HepG2 (cell line): ENCODE results near the gene GCM1. TPM values are rescaled to one million over a fixed set of nuclear protein-coding genes. Genes with fewer than 3 reads are reported as not detected.

Experiments
- CENPX ChIP-seq: sonication (generic); formaldehyde crosslinking; IDR thresholded peaks from 2 replicates; pipeline ENCODE4 v1.9.0; 2021; ENCODE audit warnings: mild to moderate bottlenecking, missing genetic modification reagents, moderate library complexity
- EP300 ChIP-seq, 3 experiments: sonication (generic) in 1 of 3; formaldehyde crosslinking in 1 of 3; IDR thresholded peaks; 2 replicates each; pipeline versions ENCODE4 v1.5.1 to v1.6.1; 2011 to 2020; ENCODE audit warnings: low read depth in 2 of 3, low read length in 2 of 3, borderline replicate concordance in 1 of 3, improper control_type of control experiment in 1 of 3, mild to moderate bottlenecking in 1 of 3, missing genetic modification reagents in 1 of 3, moderate library complexity in 1 of 3
- HMGA1 ChIP-seq: sonication (generic); formaldehyde crosslinking; conservative IDR thresholded peaks from 2 replicates; pipeline ENCODE4 v1.4.0; 2020; ENCODE audit warnings: missing genetic modification reagents
- ISL2 ChIP-seq: sonication (generic); formaldehyde crosslinking; IDR thresholded peaks from 2 replicates; pipeline ENCODE4 v1.5.0; 2020; ENCODE audit warnings: missing genetic modification reagents
- KLF12 ChIP-seq: sonication (generic); formaldehyde crosslinking; IDR thresholded peaks from 2 replicates; pipeline ENCODE4 v1.4.0; 2020; ENCODE audit warnings: missing genetic modification reagents, borderline replicate concordance
- KLF6 ChIP-seq: IDR thresholded peaks from 2 replicates; pipeline ENCODE4 v1.8.0; 2016; ENCODE audit warnings: missing biosample characterization, missing genetic modification reagents
- MXI1 ChIP-seq: IDR thresholded peaks from 3 replicates; pipeline ENCODE4 v1.6.1; 2012; ENCODE audit warnings: low read depth, low read length, inconsistent platforms, borderline replicate concordance
- PHF20 ChIP-seq: sonication (generic); formaldehyde crosslinking; IDR thresholded peaks from 2 replicates; pipeline ENCODE4 v1.5.0; 2020; ENCODE audit warnings: mild to moderate bottlenecking, missing genetic modification reagents
- RAD21 ChIP-seq: fragments of 450-650 bp; formaldehyde crosslinking; IDR thresholded peaks from 2 replicates; pipeline ENCODE4 v1.5.0; 2020; ENCODE audit warnings: mild to moderate bottlenecking
- SALL1 ChIP-seq: sonication (generic); formaldehyde crosslinking; IDR thresholded peaks from 2 replicates; pipeline ENCODE4 v1.8.0; 2022; ENCODE audit warnings: mild to moderate bottlenecking, missing genetic modification reagents
- SRSF4 ChIP-seq: fragments of 200-400 bp; formaldehyde crosslinking; IDR thresholded peaks from one replicate; pipeline ENCODE4 v1.6.1; 2018; ENCODE audit warnings: mild to moderate bottlenecking, low read depth, low read length, moderate library complexity; ENCODE audit not compliant: poor library complexity, severe bottlenecking
- ZFX ChIP-seq: sonication (generic); formaldehyde crosslinking; IDR thresholded peaks from 2 replicates; pipeline ENCODE4 v1.4.0; 2020; ENCODE audit warnings: mild to moderate bottlenecking, low read depth, missing genetic modification reagents, moderate library complexity
- ZNF296 ChIP-seq: sonication (generic); formaldehyde crosslinking; conservative IDR thresholded peaks from 2 replicates; pipeline ENCODE4 v1.5.0; 2020; ENCODE audit warnings: mild to moderate bottlenecking, missing genetic modification reagents
- ZNF549 ChIP-seq: sonication (generic); formaldehyde crosslinking; IDR thresholded peaks from 2 replicates; pipeline ENCODE4 v1.5.0; 2020; ENCODE audit warnings: missing genetic modification reagents
- polyA plus RNA-seq, 8 experiments: library from polyadenylated mRNA; depleted of rRNA in 3 of 8; stranded (reverse) in 7 of 8; unstranded in 1 of 8; fragments of >200 nt; fragmentation: Illumina TruSeq in 4 of 8; extraction: Trizol in 4 of 8; gene quantifications; 2 replicates each; pipeline versions ENCODE4 v1.2.1 to v1.2.3, GENCODE V29; 2011 to 2016; ENCODE audit warnings: low read depth in 4 of 8, missing spikeins in 1 of 8, mixed read lengths in 1 of 8; ENCODE audit not compliant: insufficient read depth in 1 of 8
- total RNA-seq, 5 experiments: library from RNA; depleted of rRNA; stranded (reverse); fragments of >200 nt; fragmentation: Illumina TruSeq; extraction: Trizol; gene quantifications; 2 replicates each; pipeline ENCODE4 v1.2.3, GENCODE V29; 2016; ENCODE audit warnings: low read depth in 1 of 5
- TF ChIP-seq, protein P1 (sequence below): sonication (generic); formaldehyde crosslinking; IDR thresholded peaks from 2 replicates; pipeline ENCODE4 v1.5.0; 2020; ENCODE audit warnings: missing genetic modification reagents, mild to moderate bottlenecking, borderline replicate concordance
- TF ChIP-seq, protein P2 (sequence below): sonication (generic); formaldehyde crosslinking; IDR thresholded peaks from 2 replicates; pipeline ENCODE4 v1.5.0; 2020; ENCODE audit warnings: mild to moderate bottlenecking, missing genetic modification reagents, borderline replicate concordance
- TF ChIP-seq, protein P3 (sequence below): sonication (generic); formaldehyde crosslinking; IDR thresholded peaks from 2 replicates; pipeline ENCODE4 v1.9.0; 2022; ENCODE audit warnings: low read depth, missing genetic modification reagents

Gene GCM1
- total and polyA plus RNA-seq, 2 of the 13 experiments (the other 11 are each of a cell fraction or from before 2014, with no cell fraction given) = 0.04 to 0.13 TPM

DNA sequence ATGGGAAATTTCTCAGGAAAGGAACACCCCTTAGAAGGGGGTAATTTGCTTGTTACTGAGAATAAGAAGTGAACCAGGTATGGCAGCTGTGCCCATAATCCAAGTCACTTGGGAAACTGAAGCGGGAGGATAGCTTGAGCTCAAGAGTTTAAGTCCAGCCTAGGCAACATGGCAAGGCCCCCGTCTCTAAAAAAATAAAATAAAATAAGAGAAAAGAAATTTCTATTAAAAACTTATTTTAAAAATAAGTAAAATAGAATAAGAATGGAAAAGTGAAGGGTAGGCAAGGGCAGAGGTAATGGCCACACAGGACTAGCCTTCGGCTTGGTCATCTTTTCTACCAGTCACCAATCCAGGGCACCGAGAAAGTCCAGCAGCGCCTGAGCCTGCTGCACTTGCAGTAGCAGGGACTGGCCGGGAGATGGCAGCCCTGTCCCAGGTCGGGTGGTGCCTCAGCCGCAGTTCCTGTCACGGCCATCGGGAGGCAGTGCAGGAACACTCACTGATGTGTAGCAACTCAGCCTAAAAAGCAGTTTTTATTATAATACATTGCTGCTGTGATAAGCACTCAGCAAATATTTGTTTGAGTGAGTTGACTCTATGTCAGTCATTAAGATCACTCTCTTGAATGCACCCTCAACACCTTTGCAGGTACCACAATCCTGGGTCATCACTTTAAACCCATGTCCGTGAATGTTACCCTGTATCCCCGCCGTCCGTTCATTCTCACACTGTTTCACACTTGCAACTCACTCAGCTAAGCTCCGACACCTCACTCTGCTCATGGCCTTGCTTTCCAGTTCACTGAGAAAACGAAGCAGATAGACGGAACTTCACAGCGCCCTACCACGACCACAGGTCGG, 23.2 kb upstream of the GCM1 start (continued):
- TF ChIP-seq, protein P1, sequence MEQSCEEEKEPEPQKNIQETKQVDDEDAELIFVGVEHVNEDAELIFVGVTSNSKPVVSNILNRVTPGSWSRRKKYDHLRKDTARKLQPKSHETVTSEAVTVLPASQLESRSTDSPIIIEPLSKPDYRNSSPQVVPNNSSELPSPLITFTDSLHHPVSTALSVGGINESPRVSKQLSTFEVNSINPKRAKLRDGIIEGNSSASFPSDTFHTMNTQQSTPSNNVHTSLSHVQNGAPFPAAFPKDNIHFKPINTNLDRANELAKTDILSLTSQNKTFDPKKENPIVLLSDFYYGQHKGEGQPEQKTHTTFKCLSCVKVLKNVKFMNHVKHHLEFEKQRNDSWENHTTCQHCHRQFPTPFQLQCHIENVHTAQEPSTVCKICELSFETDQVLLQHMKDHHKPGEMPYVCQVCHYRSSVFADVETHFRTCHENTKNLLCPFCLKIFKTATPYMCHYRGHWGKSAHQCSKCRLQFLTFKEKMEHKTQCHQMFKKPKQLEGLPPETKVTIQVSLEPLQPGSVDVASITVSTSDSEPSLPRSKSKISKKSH (CRISPR knock-in tag) = peak; percentile 74; the same call in 1 of the 2 replicates
- no peak for TF ChIP-seq ISL2 (CRISPR knock-in tag)
- no peak for TF ChIP-seq EP300 (IDR thresholded peaks at IDR 0.05; ENCODE audit: low read depth in 2 of 2, low read length in 2 of 2)
- no peak for TF ChIP-seq EP300 (CRISPR knock-in tag; IDR thresholded peaks at IDR 0.05; ENCODE audit: borderline replicate concordance)
- peak; percentile 94 for TF ChIP-seq SALL1 (CRISPR knock-in tag)
- peak; percentile 100 for TF ChIP-seq RAD21 (CRISPR knock-in tag)
- TF ChIP-seq PHF20 (CRISPR knock-in tag) = no peak; the same call in 1 of the 2 replicates
- TF ChIP-seq MXI1 = no peak
- TF ChIP-seq ZNF549 = no peak
- no peak for TF ChIP-seq CENPX (CRISPR knock-in tag)
- TF ChIP-seq KLF12 (CRISPR knock-in tag) = no peak
- peak; percentile 42; the same call in 1 of the 2 replicates for TF ChIP-seq ZFX
- TF ChIP-seq SRSF4 = no peak
- no peak for TF ChIP-seq ZNF296
- TF ChIP-seq KLF6 (CRISPR knock-in tag) = peak; percentile 69; the same call in 1 of the 2 replicates
- no peak for TF ChIP-seq HMGA1 (CRISPR knock-in tag)
- TF ChIP-seq, protein P2, sequence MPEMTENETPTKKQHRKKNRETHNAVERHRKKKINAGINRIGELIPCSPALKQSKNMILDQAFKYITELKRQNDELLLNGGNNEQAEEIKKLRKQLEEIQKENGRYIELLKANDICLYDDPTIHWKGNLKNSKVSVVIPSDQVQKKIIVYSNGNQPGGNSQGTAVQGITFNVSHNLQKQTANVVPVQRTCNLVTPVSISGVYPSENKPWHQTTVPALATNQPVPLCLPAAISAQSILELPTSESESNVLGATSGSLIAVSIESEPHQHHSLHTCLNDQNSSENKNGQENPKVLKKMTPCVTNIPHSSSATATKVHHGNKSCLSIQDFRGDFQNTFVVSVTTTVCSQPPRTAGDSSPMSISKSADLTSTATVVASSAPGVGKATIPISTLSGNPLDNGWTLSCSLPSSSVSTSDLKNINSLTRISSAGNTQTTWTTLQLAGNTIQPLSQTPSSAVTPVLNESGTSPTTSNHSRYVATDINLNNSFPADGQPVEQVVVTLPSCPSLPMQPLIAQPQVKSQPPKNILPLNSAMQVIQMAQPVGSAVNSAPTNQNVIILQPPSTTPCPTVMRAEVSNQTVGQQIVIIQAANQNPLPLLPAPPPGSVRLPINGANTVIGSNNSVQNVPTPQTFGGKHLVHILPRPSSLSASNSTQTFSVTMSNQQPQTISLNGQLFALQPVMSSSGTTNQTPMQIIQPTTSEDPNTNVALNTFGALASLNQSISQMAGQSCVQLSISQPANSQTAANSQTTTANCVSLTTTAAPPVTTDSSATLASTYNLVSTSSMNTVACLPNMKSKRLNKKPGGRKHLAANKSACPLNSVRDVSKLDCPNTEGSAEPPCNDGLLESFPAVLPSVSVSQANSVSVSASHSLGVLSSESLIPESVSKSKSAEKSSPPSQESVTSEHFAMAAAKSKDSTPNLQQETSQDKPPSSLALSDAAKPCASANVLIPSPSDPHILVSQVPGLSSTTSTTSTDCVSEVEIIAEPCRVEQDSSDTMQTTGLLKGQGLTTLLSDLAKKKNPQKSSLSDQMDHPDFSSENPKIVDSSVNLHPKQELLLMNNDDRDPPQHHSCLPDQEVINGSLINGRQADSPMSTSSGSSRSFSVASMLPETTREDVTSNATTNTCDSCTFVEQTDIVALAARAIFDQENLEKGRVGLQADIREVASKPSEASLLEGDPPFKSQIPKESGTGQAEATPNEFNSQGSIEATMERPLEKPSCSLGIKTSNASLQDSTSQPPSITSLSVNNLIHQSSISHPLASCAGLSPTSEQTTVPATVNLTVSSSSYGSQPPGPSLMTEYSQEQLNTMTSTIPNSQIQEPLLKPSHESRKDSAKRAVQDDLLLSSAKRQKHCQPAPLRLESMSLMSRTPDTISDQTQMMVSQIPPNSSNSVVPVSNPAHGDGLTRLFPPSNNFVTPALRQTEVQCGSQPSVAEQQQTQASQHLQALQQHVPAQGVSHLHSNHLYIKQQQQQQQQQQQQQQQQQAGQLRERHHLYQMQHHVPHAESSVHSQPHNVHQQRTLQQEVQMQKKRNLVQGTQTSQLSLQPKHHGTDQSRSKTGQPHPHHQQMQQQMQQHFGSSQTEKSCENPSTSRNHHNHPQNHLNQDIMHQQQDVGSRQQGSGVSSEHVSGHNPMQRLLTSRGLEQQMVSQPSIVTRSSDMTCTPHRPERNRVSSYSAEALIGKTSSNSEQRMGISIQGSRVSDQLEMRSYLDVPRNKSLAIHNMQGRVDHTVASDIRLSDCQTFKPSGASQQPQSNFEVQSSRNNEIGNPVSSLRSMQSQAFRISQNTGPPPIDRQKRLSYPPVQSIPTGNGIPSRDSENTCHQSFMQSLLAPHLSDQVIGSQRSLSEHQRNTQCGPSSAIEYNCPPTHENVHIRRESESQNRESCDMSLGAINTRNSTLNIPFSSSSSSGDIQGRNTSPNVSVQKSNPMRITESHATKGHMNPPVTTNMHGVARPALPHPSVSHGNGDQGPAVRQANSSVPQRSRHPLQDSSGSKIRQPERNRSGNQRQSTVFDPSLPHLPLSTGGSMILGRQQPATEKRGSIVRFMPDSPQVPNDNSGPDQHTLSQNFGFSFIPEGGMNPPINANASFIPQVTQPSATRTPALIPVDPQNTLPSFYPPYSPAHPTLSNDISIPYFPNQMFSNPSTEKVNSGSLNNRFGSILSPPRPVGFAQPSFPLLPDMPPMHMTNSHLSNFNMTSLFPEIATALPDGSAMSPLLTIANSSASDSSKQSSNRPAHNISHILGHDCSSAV (CRISPR knock-in tag) = no peak
- TF ChIP-seq, protein P3, sequence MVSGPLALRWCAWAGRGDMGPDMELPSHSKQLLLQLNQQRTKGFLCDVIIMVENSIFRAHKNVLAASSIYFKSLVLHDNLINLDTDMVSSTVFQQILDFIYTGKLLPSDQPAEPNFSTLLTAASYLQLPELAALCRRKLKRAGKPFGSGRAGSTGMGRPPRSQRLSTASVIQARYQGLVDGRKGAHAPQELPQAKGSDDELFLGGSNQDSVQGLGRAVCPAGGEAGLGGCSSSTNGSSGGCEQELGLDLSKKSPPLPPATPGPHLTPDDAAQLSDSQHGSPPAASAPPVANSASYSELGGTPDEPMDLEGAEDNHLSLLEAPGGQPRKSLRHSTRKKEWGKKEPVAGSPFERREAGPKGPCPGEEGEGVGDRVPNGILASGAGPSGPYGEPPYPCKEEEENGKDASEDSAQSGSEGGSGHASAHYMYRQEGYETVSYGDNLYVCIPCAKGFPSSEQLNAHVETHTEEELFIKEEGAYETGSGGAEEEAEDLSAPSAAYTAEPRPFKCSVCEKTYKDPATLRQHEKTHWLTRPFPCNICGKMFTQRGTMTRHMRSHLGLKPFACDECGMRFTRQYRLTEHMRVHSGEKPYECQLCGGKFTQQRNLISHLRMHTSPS = peak; percentile 70; the same call in 1 of the 2 replicates
